Measurements from ENCODE around the gene ZBED6. TPM values are rescaled to one million over a fixed set of nuclear protein-coding genes. Genes with fewer than 3 reads are reported as not detected.

The ZBED6 gene
- total RNA-seq, 1 experiment from 2014 or later: 13.4 TPM

- no peak overlapping the region for H3K4me3 Mint-ChIP-seq
- H3K36me3 Mint-ChIP-seq: no peaks in the 10 kb centered on the region
- peaks cover 8% of the 10 kb centered on the region for H3K9me3 Mint-ChIP-seq
- TF ChIP-seq, protein P1, sequence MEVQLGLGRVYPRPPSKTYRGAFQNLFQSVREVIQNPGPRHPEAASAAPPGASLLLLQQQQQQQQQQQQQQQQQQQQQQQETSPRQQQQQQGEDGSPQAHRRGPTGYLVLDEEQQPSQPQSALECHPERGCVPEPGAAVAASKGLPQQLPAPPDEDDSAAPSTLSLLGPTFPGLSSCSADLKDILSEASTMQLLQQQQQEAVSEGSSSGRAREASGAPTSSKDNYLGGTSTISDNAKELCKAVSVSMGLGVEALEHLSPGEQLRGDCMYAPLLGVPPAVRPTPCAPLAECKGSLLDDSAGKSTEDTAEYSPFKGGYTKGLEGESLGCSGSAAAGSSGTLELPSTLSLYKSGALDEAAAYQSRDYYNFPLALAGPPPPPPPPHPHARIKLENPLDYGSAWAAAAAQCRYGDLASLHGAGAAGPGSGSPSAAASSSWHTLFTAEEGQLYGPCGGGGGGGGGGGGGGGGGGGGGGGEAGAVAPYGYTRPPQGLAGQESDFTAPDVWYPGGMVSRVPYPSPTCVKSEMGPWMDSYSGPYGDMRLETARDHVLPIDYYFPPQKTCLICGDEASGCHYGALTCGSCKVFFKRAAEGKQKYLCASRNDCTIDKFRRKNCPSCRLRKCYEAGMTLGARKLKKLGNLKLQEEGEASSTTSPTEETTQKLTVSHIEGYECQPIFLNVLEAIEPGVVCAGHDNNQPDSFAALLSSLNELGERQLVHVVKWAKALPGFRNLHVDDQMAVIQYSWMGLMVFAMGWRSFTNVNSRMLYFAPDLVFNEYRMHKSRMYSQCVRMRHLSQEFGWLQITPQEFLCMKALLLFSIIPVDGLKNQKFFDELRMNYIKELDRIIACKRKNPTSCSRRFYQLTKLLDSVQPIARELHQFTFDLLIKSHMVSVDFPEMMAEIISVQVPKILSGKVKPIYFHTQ (CRISPR knock-in tag; IDR thresholded peaks at IDR 0.05): no peak
- TF ChIP-seq, protein P2, sequence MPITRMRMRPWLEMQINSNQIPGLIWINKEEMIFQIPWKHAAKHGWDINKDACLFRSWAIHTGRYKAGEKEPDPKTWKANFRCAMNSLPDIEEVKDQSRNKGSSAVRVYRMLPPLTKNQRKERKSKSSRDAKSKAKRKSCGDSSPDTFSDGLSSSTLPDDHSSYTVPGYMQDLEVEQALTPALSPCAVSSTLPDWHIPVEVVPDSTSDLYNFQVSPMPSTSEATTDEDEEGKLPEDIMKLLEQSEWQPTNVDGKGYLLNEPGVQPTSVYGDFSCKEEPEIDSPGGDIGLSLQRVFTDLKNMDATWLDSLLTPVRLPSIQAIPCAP (CRISPR knock-in tag; IDR thresholded peaks at IDR 0.05): no peak
- TF ChIP-seq, protein P3, sequence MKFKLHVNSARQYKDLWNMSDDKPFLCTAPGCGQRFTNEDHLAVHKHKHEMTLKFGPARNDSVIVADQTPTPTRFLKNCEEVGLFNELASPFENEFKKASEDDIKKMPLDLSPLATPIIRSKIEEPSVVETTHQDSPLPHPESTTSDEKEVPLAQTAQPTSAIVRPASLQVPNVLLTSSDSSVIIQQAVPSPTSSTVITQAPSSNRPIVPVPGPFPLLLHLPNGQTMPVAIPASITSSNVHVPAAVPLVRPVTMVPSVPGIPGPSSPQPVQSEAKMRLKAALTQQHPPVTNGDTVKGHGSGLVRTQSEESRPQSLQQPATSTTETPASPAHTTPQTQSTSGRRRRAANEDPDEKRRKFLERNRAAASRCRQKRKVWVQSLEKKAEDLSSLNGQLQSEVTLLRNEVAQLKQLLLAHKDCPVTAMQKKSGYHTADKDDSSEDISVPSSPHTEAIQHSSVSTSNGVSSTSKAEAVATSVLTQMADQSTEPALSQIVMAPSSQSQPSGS (CRISPR knock-in tag; IDR thresholded peaks at IDR 0.05; ENCODE audit: borderline replicate concordance, low read depth): no peak
- no peak for TF ChIP-seq ZNF425 (CRISPR knock-in tag; conservative IDR thresholded peaks at IDR 0.05)
- no peak for TF ChIP-seq PRDM15 (CRISPR knock-in tag; IDR thresholded peaks at IDR 0.05)
- no peak for TF ChIP-seq RORB (CRISPR knock-in tag; IDR thresholded peaks at IDR 0.05)
- H3K27ac Mint-ChIP-seq: no peak overlapping the region; the same call in 1 of the 2 replicates
- ChIA-PET POLR2A (no interaction called here), CTCF (no interaction called here)
- peaks cover 13% of the 10 kb centered on the region for H3K4me1 Mint-ChIP-seq
- ATAC-seq (no peak), DNase-seq (ENCODE audit: low spot score) (no peak)
- H3K27me3 Mint-ChIP-seq (ENCODE audit: low read depth): no peaks in the 10 kb centered on the region; the same call in none of the 2 replicates
Measured at GRCh38 chr1:203781962-203782361, 13.5 kb upstream of the ZBED6 start.

GRCh38 chr1:203789966-203790365 lies 5.5 kb upstream of the ZBED6 start:
- peaks cover 2% of the 10 kb centered on the region for H3K27me3 Mint-ChIP-seq (ENCODE audit: low read depth)
- H3K4me1 Mint-ChIP-seq: peaks cover 25% of the 10 kb centered on the region
- DNase-seq (ENCODE audit: low spot score) (no peak), ATAC-seq (peak; percentile 71)
- H3K4me3 Mint-ChIP-seq: no peak overlapping the region
- H3K9me3 Mint-ChIP-seq: peaks cover 8% of the 10 kb centered on the region
- H3K27ac Mint-ChIP-seq: peak overlapping the region; percentile 27; the same call in 1 of the 2 replicates
- CTCF ChIA-PET: interaction anchor here (0.6 kb wide), 1 partner anchor 339 kb away, joined by 3 read pairs; no protein-coding TSS in a partner anchor
- POLR2A ChIA-PET: no interaction called here
- no peaks in the 10 kb centered on the region for H3K36me3 Mint-ChIP-seq
- TF ChIP-seq ZNF281 (CRISPR knock-in tag; IDR thresholded peaks at IDR 0.05): no peak
- TF ChIP-seq, protein P4, sequence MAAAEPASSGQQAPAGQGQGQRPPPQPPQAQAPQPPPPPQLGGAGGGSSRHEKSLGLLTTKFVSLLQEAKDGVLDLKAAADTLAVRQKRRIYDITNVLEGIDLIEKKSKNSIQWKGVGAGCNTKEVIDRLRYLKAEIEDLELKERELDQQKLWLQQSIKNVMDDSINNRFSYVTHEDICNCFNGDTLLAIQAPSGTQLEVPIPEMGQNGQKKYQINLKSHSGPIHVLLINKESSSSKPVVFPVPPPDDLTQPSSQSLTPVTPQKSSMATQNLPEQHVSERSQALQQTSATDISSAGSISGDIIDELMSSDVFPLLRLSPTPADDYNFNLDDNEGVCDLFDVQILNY (CRISPR knock-in tag; IDR thresholded peaks at IDR 0.05): no peak
- no peak for TF ChIP-seq MYBL2 (CRISPR knock-in tag; IDR thresholded peaks at IDR 0.05)
- TF ChIP-seq SMAD4 (CRISPR knock-in tag; IDR thresholded peaks at IDR 0.05): no peak
- no peak for TF ChIP-seq PRRX2 (CRISPR knock-in tag; IDR thresholded peaks at IDR 0.05)
- TF ChIP-seq RORB (CRISPR knock-in tag; IDR thresholded peaks at IDR 0.05): no peak
- no peak for TF ChIP-seq SMAD3 (CRISPR knock-in tag; IDR thresholded peaks at IDR 0.05; ENCODE audit: borderline replicate concordance)
- TF ChIP-seq, protein P5, sequence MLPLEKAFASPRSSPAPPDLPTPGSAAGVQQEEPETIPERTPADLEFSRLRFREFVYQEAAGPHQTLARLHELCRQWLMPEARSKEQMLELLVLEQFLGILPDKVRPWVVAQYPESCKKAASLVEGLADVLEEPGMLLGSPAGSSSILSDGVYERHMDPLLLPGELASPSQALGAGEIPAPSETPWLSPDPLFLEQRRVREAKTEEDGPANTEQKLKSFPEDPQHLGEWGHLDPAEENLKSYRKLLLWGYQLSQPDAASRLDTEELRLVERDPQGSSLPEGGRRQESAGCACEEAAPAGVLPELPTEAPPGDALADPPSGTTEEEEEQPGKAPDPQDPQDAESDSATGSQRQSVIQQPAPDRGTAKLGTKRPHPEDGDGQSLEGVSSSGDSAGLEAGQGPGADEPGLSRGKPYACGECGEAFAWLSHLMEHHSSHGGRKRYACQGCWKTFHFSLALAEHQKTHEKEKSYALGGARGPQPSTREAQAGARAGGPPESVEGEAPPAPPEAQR (CRISPR knock-in tag; IDR thresholded peaks at IDR 0.05): no peak
- TF ChIP-seq EMX1 (CRISPR knock-in tag; IDR thresholded peaks at IDR 0.05): no peak
- TF ChIP-seq ZNF121 (CRISPR knock-in tag; IDR thresholded peaks at IDR 0.05): no peak

Measured in WTC11 (cell line).